NCI-H146 treated with DMSO at 0.1 percent for 48 hours (cell line): Measurements from ENCODE around the gene ELOVL5.

Source experiments
- DNase-seq: peaks from one replicate; lab custom pipeline; 2025; ENCODE audit not compliant: unreplicated experiment; lab: John Stamatoyannopoulos, UW

ELOVL5 gene

DNA sequence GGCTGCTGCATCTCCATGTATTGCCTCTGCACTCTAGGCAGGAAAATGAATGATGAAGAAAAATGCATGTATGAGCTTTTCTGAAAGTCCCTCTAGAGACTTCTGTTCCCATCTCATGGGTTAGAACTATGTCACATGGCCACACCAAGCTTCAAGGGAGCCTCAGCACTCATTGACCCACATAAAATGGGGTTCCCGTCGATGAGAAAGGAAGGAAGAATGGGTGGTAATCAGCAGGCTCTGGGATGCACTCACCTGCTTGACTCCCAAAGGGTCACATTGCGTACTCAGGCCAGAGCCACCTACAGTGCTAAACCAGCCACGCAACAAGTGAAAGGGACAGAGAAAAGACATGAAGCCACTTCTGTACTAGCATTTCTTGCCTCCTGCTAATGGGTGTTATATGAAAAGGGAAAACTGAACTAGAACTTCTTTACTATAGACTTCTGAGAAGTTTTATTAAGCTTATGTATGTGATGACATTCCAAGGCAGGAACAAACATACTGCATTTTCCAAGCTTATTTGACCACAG, 104.3 kb downstream of the ELOVL5 start:
- no peak for DNase-seq

DNA sequence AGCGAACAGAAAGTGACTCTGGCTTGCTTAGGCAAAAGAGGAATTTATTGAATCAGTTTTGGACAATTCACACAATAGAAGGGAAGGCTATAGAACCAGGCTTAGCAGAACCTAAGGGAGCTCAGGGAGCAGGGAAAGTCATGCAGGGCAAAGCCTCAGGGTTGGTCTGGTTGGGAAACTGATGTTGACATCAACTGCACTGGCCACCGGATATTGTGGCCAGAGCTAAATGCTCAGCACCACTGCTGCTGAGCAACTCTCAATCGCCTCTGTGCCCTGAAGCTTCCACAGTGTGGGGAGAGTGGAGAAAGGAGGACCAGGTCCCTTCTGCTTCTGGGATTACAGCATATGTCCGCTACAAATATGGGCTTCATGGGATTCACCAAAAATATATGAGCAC, 106.8 kb downstream of the ELOVL5 start:
- DNase-seq = no peak

DNA sequence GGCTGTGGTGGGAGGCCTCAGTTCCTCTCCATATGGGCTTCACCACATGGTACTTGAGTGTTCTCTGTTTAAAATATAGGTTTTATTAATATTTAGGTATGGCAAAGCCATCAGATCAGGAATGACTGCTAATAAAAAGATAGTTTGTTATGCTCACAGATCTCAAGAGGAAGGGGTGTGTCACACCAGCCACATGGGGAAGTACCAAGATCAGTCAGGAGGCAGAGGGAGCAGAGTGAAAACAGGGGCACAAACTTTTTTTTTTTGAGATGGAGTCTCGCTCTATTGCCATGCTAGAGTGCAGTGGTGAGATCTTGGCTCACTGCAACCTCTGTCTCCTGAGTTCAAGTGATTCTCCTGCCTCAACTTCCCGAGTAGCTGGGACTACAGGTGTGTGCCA, 108.0 kb downstream of the ELOVL5 start:
- no peak for DNase-seq

DNA sequence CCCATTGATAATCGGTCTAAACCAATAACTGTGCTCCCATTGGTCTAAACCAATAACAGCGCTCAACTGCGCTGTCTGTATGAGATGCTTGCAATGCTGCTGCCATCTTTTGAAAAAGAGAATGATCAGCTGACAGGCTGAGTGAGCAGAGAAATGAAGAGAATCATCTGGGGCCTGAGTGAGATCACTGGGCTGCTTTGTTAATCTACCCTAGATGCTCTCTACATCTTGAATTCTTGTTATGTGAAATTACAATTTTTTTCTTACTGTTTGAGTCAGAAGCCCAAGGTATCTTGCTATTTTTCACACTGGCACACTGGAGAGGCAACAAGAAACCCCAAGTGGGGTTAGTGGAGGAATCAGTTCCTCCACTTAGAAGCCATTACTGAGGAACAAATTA, 108.6 kb downstream of the ELOVL5 start:
- DNase-seq = no peak

DNA sequence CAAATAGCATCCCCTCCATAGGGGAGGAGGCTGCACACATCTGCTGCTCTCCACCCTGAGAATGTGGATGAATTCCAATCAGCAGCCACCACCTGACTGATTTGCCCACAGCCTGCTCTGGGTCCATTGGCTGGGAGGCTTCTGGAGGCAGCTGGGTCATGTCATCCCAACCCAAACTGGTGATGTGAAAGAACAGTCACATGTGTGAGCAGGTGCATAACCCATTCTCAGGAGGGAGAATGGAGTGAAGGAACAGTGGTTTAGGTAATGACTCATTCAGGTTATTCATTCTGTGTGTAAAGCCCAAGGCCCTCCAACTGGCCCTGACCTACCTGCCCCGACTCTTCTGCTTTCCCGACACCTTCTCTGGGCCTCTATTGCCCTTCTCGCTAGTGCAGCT, 109.2 kb downstream of the ELOVL5 start:
- DNase-seq = no peak

DNA sequence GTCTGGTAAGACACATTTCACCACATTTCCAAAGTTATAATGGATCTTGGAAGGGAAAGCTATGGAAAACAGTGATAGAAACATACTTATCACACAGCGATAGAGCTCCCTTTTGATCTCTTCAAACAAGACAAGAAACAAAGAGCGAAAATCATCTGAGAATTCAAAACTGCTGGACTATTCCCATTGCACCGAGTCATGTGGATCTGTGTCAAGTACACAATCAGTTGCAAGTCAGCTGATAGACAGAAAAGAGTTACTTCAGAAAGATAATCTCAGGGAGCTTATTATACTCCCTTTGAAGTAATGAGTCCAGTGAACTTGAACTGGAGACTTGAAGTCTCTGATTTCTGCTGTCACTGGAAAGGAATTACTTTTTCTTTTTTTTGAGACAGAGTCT, 110.4 kb downstream of the ELOVL5 start:
- no peak for DNase-seq

DNA sequence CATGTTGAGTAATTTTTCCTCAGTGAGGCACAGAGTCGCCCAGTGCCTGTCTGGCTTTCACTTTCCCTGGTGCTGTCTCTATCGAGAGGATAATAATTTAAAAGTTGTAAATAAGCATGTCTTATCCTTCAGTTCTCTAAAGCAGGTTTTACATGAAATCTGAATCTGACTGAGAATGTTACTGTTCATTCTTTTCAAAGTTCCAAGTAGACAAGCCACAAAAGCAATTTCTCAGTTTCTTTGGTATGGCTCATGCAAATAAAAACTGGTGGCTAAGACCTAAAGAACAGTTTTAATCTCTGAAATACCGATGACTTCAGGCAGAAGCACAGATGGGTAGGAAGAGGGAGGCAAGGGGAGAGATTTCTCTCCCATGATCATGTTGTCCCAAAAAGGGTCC, 112.5 kb downstream of the ELOVL5 start:
- no peak for DNase-seq

DNA sequence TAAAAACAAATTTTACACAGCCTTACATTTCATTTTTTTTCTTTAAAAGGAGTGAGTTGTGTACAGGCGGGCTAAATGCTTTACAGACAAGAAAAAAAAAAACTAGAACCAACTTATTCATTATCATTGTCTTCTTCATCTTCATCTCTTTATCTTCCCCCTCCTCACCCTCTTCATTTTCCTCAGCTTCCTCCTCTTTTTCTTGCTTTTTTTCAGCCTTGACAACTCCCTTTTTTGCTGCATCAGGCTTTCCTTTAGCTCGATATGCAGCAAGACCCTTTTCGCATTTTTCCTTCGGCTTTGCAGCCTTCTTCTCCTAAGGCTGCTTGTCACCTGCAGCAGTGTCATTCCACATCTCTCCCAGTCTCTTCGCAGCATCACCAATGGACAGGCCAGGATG, 113.2 kb downstream of the ELOVL5 start:
- no peak for DNase-seq

DNA sequence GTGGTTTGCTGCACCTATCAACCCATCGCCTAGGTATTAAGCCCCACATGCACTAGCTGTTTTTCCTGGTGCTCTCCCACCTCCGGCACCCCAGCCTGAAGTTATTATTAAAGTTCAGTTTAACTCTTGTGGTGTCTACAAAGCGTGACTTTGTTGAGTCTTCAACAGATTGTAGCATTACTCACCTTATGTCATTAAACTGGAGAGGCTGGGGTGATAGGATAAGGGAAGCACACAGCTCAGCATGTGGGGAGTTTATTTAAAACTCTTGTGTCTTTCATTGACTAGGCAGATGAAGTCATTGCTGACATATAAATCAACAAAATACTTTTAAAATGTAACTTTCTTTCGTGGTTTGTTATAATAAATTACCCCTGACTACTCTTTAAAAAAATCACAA, 115.4 kb downstream of the ELOVL5 start:
- DNase-seq = no peak

DNA sequence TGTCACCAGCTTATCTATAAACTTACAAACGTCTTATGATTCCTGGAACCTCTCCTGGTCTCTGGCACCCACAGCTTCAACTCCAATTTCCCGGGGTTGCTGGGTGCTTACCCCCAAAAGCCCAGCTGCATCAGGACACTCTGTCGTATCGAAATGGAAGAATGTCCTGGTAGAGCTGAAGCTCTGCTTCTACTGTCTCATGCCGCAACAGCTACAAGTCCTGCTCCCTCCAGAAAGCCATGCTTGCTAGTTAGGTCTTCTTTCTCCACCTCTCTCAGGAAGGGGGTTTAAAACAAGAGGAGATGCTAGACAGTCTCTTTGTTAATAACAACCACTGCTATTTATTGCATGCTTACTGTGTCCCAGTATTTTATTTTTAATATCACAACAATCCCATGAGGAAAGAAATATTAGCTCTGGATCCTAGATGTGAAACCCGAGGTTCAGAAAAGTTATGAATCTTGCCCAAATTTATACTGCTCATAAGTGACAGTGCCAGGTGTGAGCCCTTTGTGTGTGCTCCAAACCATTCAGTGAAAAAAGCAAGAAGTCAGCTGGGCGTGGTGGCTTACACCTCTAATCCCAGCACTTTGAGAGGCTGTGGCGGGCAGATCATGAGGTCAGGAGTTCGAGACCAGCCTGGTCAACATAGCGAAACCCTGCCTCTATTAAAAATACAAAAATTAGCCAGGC, 117.8 kb downstream of the ELOVL5 start:
- DNase-seq = no peak

DNA sequence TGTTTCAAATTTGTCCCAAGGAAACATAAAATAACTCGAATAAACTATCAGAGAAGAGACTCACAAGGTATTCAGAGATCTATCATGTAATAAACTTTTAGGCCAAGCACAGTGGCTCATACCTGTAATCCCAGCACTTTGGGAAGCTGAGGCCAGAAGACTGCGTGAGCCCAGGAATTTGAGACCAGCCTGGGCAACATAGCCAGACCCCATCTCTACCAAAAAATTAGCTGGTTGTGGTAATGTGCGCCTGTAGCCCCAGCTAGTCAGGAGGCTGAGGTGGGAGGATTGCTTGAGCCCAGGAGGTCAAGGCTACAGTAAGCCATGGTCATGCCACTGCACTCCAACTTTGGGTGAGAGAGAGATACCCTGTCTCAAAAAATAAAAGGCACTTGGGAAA, 120.9 kb downstream of the ELOVL5 start:
- DNase-seq = no peak

DNA sequence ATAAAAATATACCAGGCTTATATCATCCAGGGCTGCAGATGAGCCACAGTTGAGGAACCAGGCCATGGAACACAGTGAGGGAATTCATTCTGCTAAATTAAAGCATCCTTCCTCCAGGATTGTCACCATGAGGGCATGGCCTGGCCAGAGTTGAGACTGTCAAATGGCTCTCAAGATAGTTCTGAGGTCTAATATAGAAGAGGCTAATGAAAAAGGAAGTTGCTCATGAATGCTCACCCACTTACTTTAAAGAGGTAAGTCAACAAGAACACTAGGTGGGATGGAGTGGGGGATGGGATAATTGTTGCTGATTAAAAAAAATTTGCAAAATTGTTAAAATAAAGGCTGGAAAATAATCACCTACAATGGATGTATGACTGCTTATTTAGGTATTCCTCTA, 128.1 kb downstream of the ELOVL5 start:
- DNase-seq = no peak
